Activated CD4-positive, alpha-beta T cell treated with anti-CD3 and anti-CD28 coated beads, Interleukin-2, amount 10 ng/mL, durations not matched to agents 7 days and 5 days (primary cell): ENCODE measurements around the gene OR1B1. TPM values are rescaled to one million over a fixed set of nuclear protein-coding genes. Genes with fewer than 3 reads are reported as not detected.
"Not testable (repeated sequence)": the region's sequence is repeated elsewhere in the genome, so short reads cannot be mapped to it uniquely, and the experiment has no call there.

Experiments used
- CTCF ChIA-PET: fragments of 350-600 bp; sonication (Branson Sonifier 250); formaldehyde crosslinking; loops from one replicate; lab custom pipeline; 2021; ENCODE audit warnings: antibody characterized with exemption; lab: Charles Lee
- POLR2A ChIA-PET: fragments of 350-600 bp; sonication (Branson Sonifier 250); formaldehyde crosslinking; loops from one replicate; lab custom pipeline; 2021; ENCODE audit warnings: antibody characterized with exemption; lab: Charles Lee
- DNase-seq: peaks from one replicate; pipeline ENCODE4 v3.0.0-alpha.2; 2020
- H3K27ac Mint-ChIP-seq: one replicate; pipeline ENCODE4 v1.8.0; 2021; ENCODE audit warnings: mild to moderate bottlenecking, moderate library complexity, mixed read lengths
- H3K27me3 Mint-ChIP-seq: one replicate; pipeline ENCODE4 v1.8.0; 2021; ENCODE audit warnings: mixed read lengths
- H3K36me3 Mint-ChIP-seq: one replicate; pipeline ENCODE4 v1.8.0; 2021; ENCODE audit warnings: low read depth, mixed read lengths
- H3K4me1 Mint-ChIP-seq: one replicate; pipeline ENCODE4 v1.8.0; 2021; ENCODE audit warnings: mixed read lengths
- H3K4me3 Mint-ChIP-seq: one replicate; pipeline ENCODE4 v1.8.0; 2021; ENCODE audit warnings: mild to moderate bottlenecking, moderate library complexity, mixed read lengths
- H3K9me3 Mint-ChIP-seq: one replicate; pipeline ENCODE4 v1.8.0; 2021; ENCODE audit warnings: mixed read lengths
- total RNA-seq, 2 experiments: library from RNA; stranded (reverse); gene quantifications; one replicate each; pipeline ENCODE4 v1.2.3, GENCODE V29; 2021

The OR1B1 gene
- total RNA-seq = under 1 TPM in 1 of 2 experiments, not detected in 1; 0.21 TPM

GRCh38 chr9:122657527-122657926 lies at the start of gene OR1B1:
OR1B1 (minus strand) TSS chr9:122657627.
- H3K27ac Mint-ChIP-seq = no peak within 1 kb of the TSS
- CTCF ChIA-PET = no interaction called here
- peaks cover 3% of the 10 kb centered on the region for H3K27me3 Mint-ChIP-seq

GRCh38 chr9:122695696-122696095 lies 38.3 kb upstream of the OR1B1 start:
- Mint-ChIP-seq H3K27me3 (no peaks in the 10 kb centered on the region), H3K9me3 (no peaks in the 10 kb centered on the region), H3K4me1 (no peaks in the 10 kb centered on the region), H3K4me3 (no peak overlapping the region), H3K27ac (no peak overlapping the region), H3K36me3 (no peaks in the 10 kb centered on the region)
- DNase-seq = no peak
- POLR2A ChIA-PET = no interaction called here
- CTCF ChIA-PET = no interaction called here

More at GRCh38 chr9:122657527-122657926, at the start of gene OR1B1:
- Mint-ChIP-seq H3K4me1 (no peaks in the 10 kb centered on the region), H3K36me3 (no peaks in the 10 kb centered on the region), H3K9me3 (no peaks in the 10 kb centered on the region), H3K4me3 (no peak within 1 kb of the TSS)
- DNase-seq = no peak
- POLR2A ChIA-PET = no interaction called here

GRCh38 chr9:122684851-122685250 lies 27.4 kb upstream of the OR1B1 start:
- CTCF ChIA-PET = no interaction called here
- H3K9me3 Mint-ChIP-seq = peaks cover 12% of the 10 kb centered on the region
- no peak for DNase-seq
- no peak overlapping the region for H3K27ac Mint-ChIP-seq
- H3K4me1 Mint-ChIP-seq = no peaks in the 10 kb centered on the region
- peaks cover 2% of the 10 kb centered on the region for H3K27me3 Mint-ChIP-seq
- POLR2A ChIA-PET = no interaction called here
- H3K36me3 Mint-ChIP-seq = no peaks in the 10 kb centered on the region
- H3K4me3 Mint-ChIP-seq = no peak overlapping the region

GRCh38 chr9:122672481-122672880 lies 15.1 kb upstream of the OR1B1 start:
- DNase-seq = no peak
- Mint-ChIP-seq H3K4me1 (no peaks in the 10 kb centered on the region), H3K27ac (no peak overlapping the region), H3K36me3 (no peaks in the 10 kb centered on the region), H3K4me3 (no peak overlapping the region), H3K27me3 (peaks cover 3% of the 10 kb centered on the region), H3K9me3 (peaks cover 8% of the 10 kb centered on the region)
- ChIA-PET POLR2A (no interaction called here), CTCF (no interaction called here)

- H3K36me3 Mint-ChIP-seq = no peaks in the 10 kb centered on the region
- POLR2A ChIA-PET = no interaction called here
Measured at GRCh38 chr9:122661416-122661815, 4.0 kb upstream of the OR1B1 start, which contains the start of gene OR1L1. OR1L1 (plus strand) TSS chr9:122661716; CDS start chr9:122661716, 0 bp downstream.

GRCh38 chr9:122656378-122656777 lies 1.0 kb downstream of the OR1B1 start:
- H3K27me3 Mint-ChIP-seq = peaks cover 3% of the 10 kb centered on the region

More at GRCh38 chr9:122661416-122661815, 4.0 kb upstream of the OR1B1 start, which contains the start of gene OR1L1:
- no peak within 1 kb of the TSS for H3K4me3 Mint-ChIP-seq
- no peaks in the 10 kb centered on the region for H3K4me1 Mint-ChIP-seq
- no peaks in the 10 kb centered on the region for H3K27me3 Mint-ChIP-seq
- no peak for DNase-seq
- no peak within 1 kb of the TSS for H3K27ac Mint-ChIP-seq
- CTCF ChIA-PET = no interaction called here
- H3K9me3 Mint-ChIP-seq = peaks cover under 1% of the 10 kb centered on the region

GRCh38 chr9:122642226-122642625 lies 15.2 kb downstream of the OR1B1 start:
- Mint-ChIP-seq H3K27me3 (peaks cover 2% of the 10 kb centered on the region), H3K36me3 (no peaks in the 10 kb centered on the region), H3K9me3 (peaks cover 2% of the 10 kb centered on the region), H3K4me1 (no peaks in the 10 kb centered on the region), H3K27ac (no peak overlapping the region), H3K4me3 (no peak overlapping the region)
- POLR2A ChIA-PET = no interaction called here
- CTCF ChIA-PET = no interaction called here
- DNase-seq = no peak

More at GRCh38 chr9:122656378-122656777, 1.0 kb downstream of the OR1B1 start:
- CTCF ChIA-PET = no interaction called here
- no peaks in the 10 kb centered on the region for H3K9me3 Mint-ChIP-seq
- H3K27ac Mint-ChIP-seq = no peak overlapping the region
- no peak for DNase-seq
- H3K4me3 Mint-ChIP-seq = no peak overlapping the region
- no peaks in the 10 kb centered on the region for H3K36me3 Mint-ChIP-seq
- POLR2A ChIA-PET = no interaction called here
- no peaks in the 10 kb centered on the region for H3K4me1 Mint-ChIP-seq

GRCh38 chr9:122619996-122620395 lies 37.4 kb downstream of the OR1B1 start:
- no peaks in the 10 kb centered on the region for H3K36me3 Mint-ChIP-seq
- ChIA-PET POLR2A (no interaction called here), CTCF (interaction anchor here (0.6 kb wide), 1 partner anchor 240 kb away, joined by 3 read pairs; no protein-coding TSS in a partner anchor)
- no peaks in the 10 kb centered on the region for H3K4me1 Mint-ChIP-seq
- no peaks in the 10 kb centered on the region for H3K27me3 Mint-ChIP-seq
- DNase-seq = no peak
- H3K4me3 Mint-ChIP-seq = no peak overlapping the region
- no peak overlapping the region for H3K27ac Mint-ChIP-seq
- H3K9me3 Mint-ChIP-seq = no peaks in the 10 kb centered on the region

GRCh38 chr9:122614362-122614761 lies 43.1 kb downstream of the OR1B1 start, which contains the start of gene OR1Q1:
OR1Q1 (plus strand) TSS chr9:122614738; CDS start chr9:122614738, 0 bp downstream.
- Mint-ChIP-seq H3K9me3 (no peaks in the 10 kb centered on the region), H3K36me3 (no peaks in the 10 kb centered on the region), H3K4me1 (no peaks in the 10 kb centered on the region), H3K27me3 (peaks cover 2% of the 10 kb centered on the region), H3K27ac (no peak within 1 kb of the TSS), H3K4me3 (no peak within 1 kb of the TSS)
- CTCF ChIA-PET = no interaction called here
- no peak for DNase-seq
- POLR2A ChIA-PET = no interaction called here

GRCh38 chr9:122609804-122610203 lies 47.6 kb downstream of the OR1B1 start:
- no peak for DNase-seq
- POLR2A ChIA-PET = no interaction called here
- Mint-ChIP-seq H3K27ac (no peak overlapping the region), H3K27me3 (peaks cover 2% of the 10 kb centered on the region), H3K9me3 (no peaks in the 10 kb centered on the region), H3K4me1 (no peaks in the 10 kb centered on the region), H3K36me3 (no peaks in the 10 kb centered on the region), H3K4me3 (no peak overlapping the region)
- CTCF ChIA-PET = no interaction called here

- no peak for DNase-seq
- no peak overlapping the region for H3K27ac Mint-ChIP-seq
- no peaks in the 10 kb centered on the region for H3K9me3 Mint-ChIP-seq
- H3K4me3 Mint-ChIP-seq = no peak overlapping the region
- H3K36me3 Mint-ChIP-seq = no peaks in the 10 kb centered on the region
- ChIA-PET POLR2A (no interaction called here), CTCF (no interaction called here)
- H3K4me1 Mint-ChIP-seq = no peaks in the 10 kb centered on the region
- H3K27me3 Mint-ChIP-seq = no peaks in the 10 kb centered on the region
Measured at GRCh38 chr9:122606587-122606986, 50.8 kb downstream of the OR1B1 start.

- H3K36me3 Mint-ChIP-seq = no peaks in the 10 kb centered on the region
- peaks cover 3% of the 10 kb centered on the region for H3K9me3 Mint-ChIP-seq
- H3K4me3 Mint-ChIP-seq = no peak overlapping the region
- CTCF ChIA-PET = no interaction called here
- DNase-seq = no peak
- H3K27ac Mint-ChIP-seq = no peak overlapping the region
- H3K4me1 Mint-ChIP-seq = no peaks in the 10 kb centered on the region
- POLR2A ChIA-PET = no interaction called here
- H3K27me3 Mint-ChIP-seq = no peaks in the 10 kb centered on the region
Measured at GRCh38 chr9:122605691-122606090, 51.7 kb downstream of the OR1B1 start.

GRCh38 chr9:122583284-122583683 lies 74.1 kb downstream of the OR1B1 start, which contains the start of gene OR1L8:
OR1L8 (minus strand) TSS chr9:122583384; CDS start chr9:122568477, 14,907 bp downstream.
- H3K9me3 Mint-ChIP-seq, H3K27ac Mint-ChIP-seq, POLR2A ChIA-PET, H3K36me3 Mint-ChIP-seq, H3K4me1 Mint-ChIP-seq, H3K4me3 Mint-ChIP-seq, DNase-seq, H3K27me3 Mint-ChIP-seq, CTCF ChIA-PET: not testable (repeated sequence)

- Mint-ChIP-seq H3K36me3 (no peaks in the 10 kb centered on the region), H3K27ac (no peak overlapping the region), H3K4me3 (no peak overlapping the region), H3K9me3 (no peaks in the 10 kb centered on the region), H3K27me3 (peaks cover 3% of the 10 kb centered on the region), H3K4me1 (no peaks in the 10 kb centered on the region)
- DNase-seq = no peak
- CTCF ChIA-PET = no interaction called here
- POLR2A ChIA-PET = no interaction called here
Measured at GRCh38 chr9:122580360-122580759, 77.1 kb downstream of the OR1B1 start.
